Hypothalamus (tissue), 51 donors: Measurements from ENCODE around the gene CHCHD6.

ENCODE experiments used
- DNase-seq, 51 donors: peaks; one replicate each; lab custom pipeline; 2025; lab: John Stamatoyannopoulos, UW

Gene CHCHD6

DNA sequence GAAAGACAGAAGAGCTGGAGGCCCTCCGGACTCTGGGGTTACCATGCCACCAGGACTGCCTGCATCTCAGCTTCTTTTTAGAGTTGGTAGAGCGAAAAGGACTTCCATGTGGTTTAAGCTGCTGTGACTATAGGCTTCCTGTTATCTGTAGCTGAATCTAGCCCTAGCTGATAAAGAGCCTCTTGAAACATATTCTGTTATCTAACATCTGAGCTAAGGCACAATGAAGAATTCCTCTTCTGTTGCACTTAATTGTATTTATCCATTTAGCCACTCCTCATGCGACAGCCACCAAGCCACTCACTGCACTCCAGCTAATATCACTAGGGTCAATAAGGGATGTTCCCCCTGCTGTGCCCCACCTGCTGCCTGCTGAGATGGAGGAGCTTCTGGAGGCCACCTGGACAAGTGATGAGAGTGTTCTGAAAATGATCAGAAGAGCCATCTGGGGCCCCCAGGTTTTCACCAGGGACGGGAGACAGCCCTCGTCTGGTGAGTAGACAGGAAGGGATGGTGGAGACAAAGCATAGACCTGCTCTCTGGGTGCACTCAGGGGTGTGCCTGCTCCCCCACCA is 184.2 kb downstream of the CHCHD6 start:
- DNase-seq, result no peak

DNA sequence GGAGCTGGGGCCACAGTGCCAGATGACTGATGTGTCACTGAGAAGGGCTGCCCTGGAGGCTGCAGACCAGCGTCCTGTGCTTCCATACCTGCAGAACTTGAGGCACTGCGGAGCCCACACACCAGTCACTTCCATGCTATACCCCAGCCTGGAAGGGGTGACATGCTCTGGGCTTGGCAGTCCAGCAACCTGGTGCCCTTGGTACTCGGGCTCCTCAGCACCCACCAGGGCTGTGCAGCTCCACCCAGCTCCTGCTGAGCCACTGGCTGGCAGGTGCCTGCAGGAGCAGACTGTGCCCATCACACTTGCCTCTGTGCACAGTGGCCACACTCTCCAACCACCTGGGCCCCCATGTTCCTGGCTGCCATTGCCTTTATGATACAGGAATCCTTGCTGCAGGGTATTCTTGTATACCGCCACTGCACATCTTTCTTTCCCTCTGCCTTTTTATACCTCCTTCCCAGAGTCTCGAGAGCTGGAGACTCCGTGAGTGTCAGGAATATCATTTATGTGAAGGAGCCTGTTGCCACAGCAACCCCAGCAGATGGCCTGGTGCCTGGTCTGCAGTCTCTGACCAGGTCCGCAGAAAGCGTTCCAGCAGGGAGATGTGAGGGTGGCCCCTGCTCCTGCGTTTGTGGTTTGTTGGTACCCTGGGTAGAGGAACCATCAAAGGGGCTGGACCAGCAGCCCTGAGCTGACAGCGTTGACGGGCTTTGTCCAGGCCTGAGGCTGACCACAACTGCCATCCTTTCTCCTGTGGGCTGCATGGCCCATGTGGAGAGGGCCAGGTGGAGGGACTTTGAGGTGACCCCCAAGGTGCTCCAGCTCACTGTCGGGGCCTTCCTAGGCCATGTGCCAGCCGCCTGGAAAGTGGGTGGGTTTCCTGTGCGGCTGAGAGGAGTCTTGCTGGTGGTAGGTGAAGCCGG is 185.5 kb downstream of the CHCHD6 start:
- peak in 6 of 51 donors; percentile 9 to 29 (median 16) for DNase-seq

DNA sequence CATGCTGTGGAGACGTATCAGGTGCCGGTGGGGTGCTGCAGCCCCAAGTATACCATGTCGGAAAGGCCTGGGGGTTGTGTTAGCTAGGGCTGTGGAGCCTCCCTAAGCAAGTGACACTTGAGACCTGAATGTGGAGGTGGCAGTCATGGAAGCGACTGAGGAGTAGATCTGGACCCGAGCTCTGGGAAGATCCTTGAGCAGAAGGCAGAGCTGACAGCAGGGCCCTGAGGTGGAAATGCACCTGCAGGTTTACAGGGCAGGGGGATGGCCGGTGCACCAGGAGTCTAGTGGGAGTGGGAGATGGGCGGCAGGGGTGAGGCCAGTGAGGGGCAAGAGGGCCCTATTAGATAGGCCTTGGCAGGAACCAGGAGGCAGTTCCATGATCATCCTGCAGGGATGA is 187.1 kb downstream of the CHCHD6 start:
- DNase-seq, result no peak

DNA sequence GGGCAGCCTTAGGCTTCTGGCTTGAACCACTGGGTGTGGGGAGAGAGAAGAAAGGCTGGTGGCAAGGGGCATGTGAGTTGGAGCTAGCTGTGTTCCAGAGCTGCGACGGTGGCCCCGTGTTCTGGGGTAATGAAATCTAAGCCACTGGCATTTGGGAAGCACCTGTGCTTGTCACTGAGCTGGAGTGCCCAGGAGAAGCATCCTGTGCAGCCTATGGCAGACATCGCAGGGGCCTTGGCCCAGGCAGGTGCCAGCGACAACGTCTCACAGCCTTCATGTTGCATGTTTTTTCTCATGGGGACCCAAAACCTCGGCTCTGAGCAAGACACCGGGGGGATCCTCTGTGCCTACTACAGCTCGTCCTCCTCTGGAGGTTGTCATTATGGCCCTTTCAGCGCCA is 187.8 kb downstream of the CHCHD6 start:
- no peak for DNase-seq

DNA sequence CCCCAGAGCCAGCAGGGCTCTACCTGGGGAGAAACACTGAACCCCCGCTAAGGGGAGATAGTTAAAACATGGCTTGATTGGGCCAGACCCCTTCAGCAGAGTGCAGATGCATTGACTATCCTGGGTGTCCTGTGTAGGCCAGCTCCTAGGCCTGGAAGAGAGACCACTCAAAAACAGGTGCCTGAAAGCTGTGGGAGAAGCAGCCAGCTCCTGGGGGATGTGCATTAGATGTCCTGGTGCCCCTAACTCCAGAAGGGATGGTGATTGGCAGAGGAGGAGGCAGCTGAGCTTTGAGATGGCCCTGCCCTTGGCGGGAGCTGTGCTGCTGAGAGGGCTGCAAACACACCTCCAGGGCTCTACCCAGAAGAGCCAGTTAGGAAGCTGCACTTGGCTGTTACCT is 189.6 kb downstream of the CHCHD6 start:
- no peak for DNase-seq

DNA sequence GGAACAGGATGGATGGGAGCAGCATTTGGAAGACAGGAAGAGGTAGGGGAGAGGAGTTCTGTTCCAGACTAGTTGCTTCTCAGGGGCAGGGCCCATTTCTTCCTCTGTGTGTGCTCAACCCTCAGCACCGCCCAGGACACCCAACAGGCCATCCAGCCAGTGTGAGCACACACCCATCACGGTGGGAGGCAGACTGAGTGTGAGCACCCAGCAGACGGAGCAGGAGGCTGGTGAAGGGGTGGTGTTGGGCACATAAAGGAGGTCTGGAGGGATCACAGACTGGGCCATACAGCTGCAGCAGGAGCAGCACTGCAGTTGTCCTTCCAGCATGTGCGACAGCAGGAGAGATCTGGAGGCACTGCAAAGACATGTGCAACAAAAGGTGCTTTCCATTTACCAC is 190.4 kb downstream of the CHCHD6 start:
- DNase-seq, result no peak

DNA sequence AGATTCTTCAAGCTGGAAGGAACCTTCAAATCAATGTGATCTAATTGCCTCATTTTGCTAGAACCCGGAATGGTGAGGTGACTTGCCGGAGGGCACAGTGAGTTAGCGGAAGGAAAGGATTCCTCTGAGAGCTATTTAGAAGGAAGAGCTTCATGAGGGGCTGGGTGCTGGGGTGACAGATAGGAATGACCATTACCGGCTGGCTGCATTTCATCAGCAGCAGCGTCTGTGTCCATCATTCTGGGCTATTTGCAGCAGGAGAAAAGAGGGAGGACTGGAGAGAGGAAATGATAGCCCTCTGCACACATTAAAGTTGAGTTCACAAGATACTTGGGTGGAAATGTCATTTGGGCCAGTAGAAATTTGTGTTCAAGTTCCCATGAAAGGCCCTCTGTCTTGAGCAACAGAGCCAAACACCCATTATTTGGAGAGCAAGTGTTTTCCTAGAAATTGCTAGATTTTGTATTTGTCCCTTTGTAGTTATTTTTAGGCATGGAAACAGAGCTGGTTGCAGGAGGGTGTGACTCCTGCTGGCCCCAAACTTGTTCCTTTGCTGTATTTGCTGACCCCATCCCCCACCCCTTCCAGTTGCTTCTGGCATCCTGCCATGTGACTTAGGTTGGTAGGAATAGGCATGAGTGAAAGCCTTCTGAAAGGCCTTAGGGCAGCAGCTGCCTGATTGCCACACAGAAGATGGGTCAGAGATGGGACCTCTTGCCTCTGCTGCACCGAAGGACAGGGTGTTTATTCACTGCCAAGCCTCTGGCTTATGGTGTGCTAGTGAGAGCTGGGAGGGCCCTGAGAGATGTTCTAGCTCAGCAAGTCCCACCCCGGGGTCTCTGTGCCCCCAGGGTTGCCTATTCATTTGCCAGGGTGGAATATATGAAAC is 191.4 kb downstream of the CHCHD6 start:
- peak in 9 of 51 donors; percentile 10 to 58 (median 18) for DNase-seq

DNA sequence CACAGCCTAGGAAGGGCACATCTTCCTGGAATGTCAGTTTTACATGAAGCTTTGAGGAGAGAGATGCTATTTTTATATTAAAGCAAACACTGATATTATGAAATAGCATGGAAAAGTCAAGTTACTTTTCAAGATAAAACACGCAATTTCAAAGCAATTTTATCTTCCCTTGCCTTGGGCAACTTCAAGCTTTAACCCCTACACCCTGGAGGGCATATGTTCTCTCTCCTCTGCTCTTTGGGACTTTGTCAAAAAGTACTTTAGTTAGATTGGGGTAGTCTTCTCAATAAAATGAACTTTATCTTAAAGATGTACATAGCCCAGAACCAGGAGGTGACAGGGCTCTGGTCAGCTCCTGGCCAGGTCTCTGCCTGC is 192.0 kb downstream of the CHCHD6 start:
- no peak for DNase-seq

DNA sequence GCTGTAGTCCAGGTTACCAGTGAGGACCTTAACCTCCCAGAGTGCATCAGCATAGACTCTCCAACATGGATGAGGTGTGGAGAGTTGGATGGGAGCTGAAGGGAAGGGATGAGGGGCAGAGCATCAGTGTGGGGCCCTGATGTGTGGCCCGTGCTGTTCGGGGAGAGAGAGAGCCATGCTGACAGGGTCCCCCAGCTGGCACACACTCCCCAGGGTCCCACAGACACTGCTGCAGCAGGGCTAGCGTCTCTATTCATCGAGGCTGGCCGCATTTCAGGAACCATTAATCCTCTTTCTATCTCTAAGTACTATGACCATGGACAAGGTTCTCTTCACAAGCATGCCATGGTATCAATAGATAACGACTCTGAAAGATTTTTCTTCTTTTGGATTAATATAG is 192.9 kb downstream of the CHCHD6 start:
- DNase-seq, result no peak

DNA sequence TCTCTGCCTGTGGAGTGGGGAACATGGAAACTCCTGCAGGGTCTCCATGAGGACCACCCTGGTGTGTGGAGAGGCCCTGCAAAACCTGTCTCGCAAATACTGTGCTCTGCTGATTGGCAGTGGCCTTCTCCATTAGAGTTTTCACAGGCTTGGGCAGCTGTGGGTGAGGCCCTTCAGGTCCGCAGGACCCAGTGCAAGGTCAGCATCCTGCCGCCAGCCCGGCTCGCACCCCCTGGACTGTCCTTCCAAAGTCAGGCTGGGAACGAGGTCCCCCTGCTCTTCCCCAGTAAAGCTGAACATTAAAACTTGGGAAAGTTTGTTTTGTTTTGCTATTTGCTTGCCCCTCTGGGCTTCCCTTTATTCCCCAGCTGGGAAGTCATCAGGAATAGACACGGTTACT is 193.9 kb downstream of the CHCHD6 start:
- no peak for DNase-seq

DNA sequence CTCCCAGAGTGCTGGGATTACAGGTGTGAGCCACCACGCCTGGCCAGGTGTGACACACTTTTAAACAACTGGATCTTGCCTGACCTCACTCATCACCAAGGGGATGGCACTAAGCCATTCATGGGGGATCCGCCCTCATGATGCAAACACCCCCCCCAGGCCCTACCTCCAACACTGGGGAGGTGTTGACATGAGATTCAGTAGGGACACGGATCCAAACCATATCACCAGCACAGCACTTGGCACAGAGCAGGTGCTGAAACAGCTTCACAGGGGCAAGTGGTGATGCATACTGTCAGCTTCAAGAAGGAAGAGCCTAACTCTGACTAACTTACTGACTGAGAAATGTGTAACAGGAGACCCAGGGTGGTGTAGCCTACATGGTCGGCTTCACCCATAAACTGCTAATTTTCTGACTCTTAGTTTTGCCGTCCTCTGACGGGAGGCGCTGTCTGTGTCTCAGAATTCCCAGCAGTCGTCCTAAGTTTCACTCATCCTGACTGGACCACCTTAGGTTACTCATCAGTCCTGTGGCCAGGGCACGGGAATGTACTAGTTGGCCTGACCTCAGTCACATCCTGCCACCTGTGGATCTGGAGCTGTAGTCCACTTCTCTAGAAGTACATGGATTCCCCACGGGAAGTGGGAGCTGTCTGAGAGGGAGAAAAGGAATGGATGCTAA is 197.0 kb downstream of the CHCHD6 start:
- DNase-seq, result no peak

DNA sequence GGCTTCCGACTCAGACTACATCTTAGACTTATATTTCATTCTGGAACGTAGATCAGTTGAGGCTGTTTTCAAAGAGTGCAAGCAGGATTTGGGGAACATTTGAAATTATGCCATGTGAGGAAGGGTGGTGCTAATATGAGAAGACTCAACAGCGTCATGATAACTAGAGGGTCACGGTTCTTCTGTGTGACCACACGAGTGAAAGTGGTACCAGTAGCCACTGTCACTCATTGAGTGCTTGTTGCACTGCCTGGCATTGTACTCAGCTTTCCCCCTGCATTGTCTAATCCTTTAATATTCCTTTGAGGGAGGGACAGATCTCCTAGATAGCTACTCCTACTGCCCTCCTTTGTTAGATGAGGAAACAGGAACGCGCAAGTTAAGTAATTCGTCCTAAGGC is 197.6 kb downstream of the CHCHD6 start:
- no peak for DNase-seq

DNA sequence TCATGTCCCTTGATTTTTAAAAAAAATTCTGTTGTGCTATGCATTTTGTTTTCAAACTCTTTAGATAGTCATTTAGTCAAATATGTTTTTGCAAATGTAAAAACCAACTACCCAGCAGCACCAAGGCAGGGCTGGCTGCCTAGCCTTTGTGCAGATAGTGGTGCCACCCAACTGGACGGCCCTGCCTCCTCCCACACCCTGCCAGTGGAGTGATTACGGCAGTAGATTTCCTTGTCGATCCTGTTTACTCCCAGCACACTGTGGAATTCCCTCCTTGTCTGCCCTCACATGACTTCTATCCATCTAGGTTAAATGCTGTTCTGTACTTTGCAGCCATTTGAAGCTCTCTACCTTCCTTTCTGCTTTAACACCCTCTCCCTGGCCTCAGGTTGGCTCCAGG is 199.5 kb downstream of the CHCHD6 start:
- no peak for DNase-seq

DNA sequence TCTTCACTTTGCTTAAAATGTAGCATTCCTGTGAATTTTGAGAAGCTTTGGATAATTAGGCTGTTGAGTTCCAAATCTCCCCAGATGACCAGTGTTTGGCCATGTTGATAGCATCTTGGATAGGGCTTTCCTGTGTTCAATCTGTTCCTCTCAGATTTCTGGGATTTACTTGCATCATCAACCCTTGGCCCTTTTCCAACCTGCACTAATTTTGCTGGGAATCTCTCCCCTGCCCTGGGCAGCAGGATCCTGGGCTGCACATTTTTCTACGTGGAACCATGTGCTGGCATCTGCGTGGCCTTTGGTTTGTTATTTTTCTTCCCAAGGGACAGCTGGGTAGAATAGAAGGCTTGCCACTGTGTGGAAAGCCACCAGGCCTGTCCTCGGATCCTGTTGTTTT is 203.5 kb downstream of the CHCHD6 start:
- no peak for DNase-seq

DNA sequence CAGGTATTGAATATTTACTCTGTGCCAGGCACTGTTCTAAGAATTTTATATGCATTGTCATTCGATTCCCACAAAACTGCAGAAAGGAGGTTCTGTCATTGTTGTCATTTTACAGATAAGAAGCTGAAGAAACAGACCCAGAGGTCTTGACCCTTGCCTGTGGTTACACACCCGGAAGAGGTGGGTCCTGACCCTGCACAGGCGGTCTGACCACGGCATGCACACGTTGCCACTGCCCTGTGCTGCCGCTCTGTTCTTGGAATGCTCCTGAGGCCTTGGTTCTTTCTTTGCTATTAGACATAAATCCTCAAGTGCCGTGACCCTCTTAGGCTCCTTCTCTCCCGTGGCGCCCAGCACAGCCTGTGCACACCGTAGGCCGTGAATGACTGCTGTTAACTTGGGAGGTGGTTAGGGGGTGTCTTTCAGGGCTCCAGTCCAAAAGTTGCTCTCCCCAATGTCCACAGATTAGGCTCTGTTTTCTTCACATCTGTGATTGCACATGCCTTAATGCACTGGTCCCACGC is 204.8 kb downstream of the CHCHD6 start:
- DNase-seq, result no peak

DNA sequence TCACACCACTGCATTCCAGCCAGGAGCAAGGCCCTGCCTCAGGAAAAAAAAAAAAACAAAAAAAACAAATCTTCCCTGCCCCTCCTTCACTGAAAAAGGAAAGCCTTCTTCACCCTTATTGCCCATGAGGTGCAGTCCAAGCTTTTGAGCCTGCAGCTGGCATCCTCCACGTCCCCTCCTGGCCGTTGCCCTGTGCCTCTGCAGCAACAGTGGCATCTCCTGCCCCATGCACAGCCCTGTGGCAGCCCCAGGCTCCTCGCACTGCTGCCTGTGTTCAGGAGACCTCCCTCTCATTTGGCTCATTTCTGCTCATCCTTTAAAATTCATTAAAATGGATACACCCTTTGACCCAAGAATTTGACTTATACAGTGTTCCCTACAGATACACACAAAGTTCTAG is 206.2 kb downstream of the CHCHD6 start:
- no peak for DNase-seq

DNA sequence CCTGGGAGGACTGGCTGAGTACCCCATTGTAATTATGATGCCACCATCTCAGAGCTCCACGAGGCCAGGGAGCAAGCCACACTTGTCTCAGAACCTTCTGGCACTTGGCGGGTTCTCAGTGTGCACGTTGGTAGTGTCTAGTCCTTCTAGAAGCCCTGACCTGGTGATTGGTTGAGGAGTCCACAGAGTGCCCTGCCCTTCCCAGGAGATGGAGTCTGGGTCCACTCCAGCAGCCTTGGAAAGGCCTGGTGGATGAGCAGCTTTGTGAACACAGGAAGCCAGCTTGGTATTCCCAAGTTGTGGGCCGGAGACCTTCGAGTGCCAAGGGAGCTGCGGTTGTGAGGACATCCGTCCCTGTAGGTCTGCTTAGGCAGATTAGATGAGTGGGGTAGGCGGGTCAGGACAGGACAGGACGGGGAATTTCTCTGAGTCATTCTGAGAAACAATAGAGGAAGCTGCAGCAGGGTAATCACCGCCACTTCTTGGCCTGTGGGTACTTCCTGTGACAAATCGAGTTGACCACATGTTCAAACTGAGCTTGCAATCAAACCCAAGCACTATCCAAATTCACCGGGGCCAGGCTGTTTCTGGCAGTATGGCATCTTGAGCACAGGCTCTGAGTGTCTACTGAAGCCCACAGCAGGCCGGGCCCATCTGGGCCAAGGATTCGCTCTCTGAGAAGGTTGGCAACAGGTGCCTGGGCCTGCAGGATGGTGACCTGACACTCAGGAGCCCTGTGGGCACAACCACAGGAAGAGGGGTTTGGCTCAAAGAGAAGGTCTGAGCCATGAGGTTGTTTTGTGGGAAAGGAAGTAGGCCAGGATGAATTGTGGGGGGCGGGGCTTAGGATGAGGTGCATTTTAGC is 207.4 kb downstream of the CHCHD6 start:
- peak in 13 of 51 donors; percentile 13 to 46 (median 25) for DNase-seq

DNA sequence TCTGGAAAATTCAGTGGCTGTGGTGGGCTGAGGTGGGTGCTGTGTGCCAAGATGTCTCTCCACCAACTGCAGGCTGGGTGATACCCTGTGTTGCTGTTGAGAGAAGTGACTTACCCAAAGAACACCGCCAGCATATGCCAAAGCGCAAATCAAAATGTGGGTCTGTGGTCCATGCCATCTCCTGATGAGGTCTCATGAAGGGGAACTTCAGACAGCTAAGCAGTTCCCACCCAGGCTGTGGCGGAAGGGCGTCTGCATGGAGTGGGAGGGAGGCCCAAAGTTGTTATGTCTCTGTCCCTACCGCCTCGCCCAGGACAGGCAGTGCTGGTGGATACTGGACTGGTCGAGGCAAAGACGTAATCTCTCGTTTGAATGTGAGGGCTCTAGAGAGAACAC is 208.0 kb downstream of the CHCHD6 start:
- no peak for DNase-seq

DNA sequence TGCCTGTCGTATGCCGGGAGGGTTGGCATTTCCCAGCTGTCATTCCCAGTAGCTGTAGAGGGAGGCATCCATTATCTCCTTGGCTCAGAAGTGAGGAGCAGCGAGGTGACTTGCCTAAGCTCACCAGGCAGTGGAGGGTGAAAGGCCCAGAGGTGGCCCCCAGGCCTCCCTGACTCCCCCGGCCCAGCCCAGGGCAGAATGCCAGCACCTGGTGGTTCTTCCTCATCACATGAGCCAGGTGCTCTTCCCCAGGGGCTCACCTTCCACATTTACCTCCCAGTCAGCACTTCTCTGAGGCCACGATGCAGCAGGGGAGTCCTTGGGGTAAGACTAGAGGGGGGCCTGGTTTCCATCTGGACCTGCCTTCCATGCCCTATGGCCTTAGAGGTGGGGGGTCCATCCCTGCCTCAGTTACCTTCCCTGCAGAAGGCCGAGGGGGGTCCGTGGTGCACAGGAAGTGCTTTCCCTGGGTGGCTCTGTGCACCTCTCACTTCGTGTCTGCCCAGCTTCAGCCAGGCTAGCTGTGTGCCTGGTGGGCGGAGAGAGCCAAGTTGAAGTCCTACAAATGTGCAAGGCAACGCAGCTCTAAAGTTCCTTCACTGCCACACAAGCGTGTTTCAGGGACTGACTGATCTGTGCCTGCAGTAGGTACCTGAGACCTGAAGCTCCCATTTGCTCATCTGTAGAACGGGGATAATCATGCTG is 208.6 kb downstream of the CHCHD6 start:
- no peak for DNase-seq
